Parathyroid adenoma (tissue), 2 donors: ENCODE results near the gene KCNMB1.

Experiments used
- H2AFZ ChIP-seq: fragments of 300-600 bp; sonication (generic); one replicate; pipeline ENCODE4 v1.7.0; 2017; ENCODE audit warnings: antibody characterized with exemption, mild to moderate bottlenecking
- H3K27ac ChIP-seq: fragments of 300-600 bp; sonication (generic); one replicate; pipeline ENCODE4 v1.7.0; 2017
- H3K27me3 ChIP-seq: fragments of 300-600 bp; sonication (generic); one replicate; pipeline ENCODE4 v1.7.0; 2017; ENCODE audit warnings: low read length; ENCODE audit not compliant: control insufficient read depth, insufficient read depth
- H3K36me3 ChIP-seq: fragments of 300-600 bp; sonication (generic); one replicate; pipeline ENCODE4 v1.7.0; 2017; ENCODE audit warnings: low read length; ENCODE audit not compliant: control insufficient read depth, insufficient read depth
- H3K4me1 ChIP-seq: fragments of 300-600 bp; sonication (generic); one replicate; pipeline ENCODE4 v1.7.0; 2017; ENCODE audit warnings: control low read depth
- H3K4me2 ChIP-seq: fragments of 300-600 bp; sonication (generic); one replicate; pipeline ENCODE4 v1.7.0; 2017; ENCODE audit warnings: low read length
- H3K4me3 ChIP-seq: fragments of 300-600 bp; sonication (generic); one replicate; pipeline ENCODE4 v1.7.0; 2017; ENCODE audit warnings: low read depth, low read length
- H3K79me2 ChIP-seq: fragments of 300-600 bp; sonication (generic); one replicate; pipeline ENCODE4 v1.7.0; 2017; ENCODE audit warnings: control low read depth
- H3K9ac ChIP-seq: fragments of 300-600 bp; sonication (generic); one replicate; pipeline ENCODE4 v1.7.0; 2017; ENCODE audit warnings: mild to moderate bottlenecking
- H3K9me3 ChIP-seq: fragments of 300-600 bp; sonication (generic); one replicate; pipeline ENCODE4 v1.7.0; 2017; ENCODE audit warnings: low read length; ENCODE audit not compliant: control insufficient read depth
- TF ChIP-seq, protein P1 (sequence below): fragments of 300-600 bp; sonication (generic); IDR thresholded peaks from one replicate; pipeline ENCODE4 v1.7.0; 2017; ENCODE audit warnings: antibody characterized with exemption, mild to moderate bottlenecking
- donor health status: primary hyperparathyroidism.

The KCNMB1 gene

DNA sequence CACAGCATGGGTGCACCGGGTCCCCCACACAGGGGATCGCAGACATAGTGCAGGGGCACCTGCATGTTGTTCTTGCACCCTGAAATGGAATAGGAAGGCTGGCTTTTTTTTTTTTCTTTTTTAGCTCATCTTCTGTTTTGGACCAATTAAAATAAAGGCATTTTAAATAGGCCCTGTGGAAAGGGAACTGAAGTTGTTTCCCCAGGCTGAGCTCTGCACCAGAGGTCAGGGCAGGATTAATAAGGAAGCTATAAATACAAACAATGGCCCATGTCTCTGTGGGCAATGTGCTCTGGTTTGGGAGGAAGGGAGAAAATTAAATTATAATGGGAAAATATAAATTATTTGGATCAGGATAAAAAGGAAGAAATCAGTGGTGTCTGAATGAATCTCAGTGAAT, 21.2 kb upstream of the KCNMB1 start:
- Histone ChIP-seq H3K27me3 (no peaks in the 10 kb centered on the region), H3K4me3 (no peak overlapping the region), H3K9ac (no peak overlapping the region), H3K36me3 (no peaks in the 10 kb centered on the region), H3K4me2 (no peak overlapping the region), H3K27ac (no peak overlapping the region), H3K4me1 (no peaks in the 10 kb centered on the region), H2AFZ (no peak overlapping the region), H3K9me3 (no peaks in the 10 kb centered on the region), H3K79me2 (no peaks in the 10 kb centered on the region)
- TF ChIP-seq, protein P1, sequence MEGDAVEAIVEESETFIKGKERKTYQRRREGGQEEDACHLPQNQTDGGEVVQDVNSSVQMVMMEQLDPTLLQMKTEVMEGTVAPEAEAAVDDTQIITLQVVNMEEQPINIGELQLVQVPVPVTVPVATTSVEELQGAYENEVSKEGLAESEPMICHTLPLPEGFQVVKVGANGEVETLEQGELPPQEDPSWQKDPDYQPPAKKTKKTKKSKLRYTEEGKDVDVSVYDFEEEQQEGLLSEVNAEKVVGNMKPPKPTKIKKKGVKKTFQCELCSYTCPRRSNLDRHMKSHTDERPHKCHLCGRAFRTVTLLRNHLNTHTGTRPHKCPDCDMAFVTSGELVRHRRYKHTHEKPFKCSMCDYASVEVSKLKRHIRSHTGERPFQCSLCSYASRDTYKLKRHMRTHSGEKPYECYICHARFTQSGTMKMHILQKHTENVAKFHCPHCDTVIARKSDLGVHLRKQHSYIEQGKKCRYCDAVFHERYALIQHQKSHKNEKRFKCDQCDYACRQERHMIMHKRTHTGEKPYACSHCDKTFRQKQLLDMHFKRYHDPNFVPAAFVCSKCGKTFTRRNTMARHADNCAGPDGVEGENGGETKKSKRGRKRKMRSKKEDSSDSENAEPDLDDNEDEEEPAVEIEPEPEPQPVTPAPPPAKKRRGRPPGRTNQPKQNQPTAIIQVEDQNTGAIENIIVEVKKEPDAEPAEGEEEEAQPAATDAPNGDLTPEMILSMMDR = no peak

DNA sequence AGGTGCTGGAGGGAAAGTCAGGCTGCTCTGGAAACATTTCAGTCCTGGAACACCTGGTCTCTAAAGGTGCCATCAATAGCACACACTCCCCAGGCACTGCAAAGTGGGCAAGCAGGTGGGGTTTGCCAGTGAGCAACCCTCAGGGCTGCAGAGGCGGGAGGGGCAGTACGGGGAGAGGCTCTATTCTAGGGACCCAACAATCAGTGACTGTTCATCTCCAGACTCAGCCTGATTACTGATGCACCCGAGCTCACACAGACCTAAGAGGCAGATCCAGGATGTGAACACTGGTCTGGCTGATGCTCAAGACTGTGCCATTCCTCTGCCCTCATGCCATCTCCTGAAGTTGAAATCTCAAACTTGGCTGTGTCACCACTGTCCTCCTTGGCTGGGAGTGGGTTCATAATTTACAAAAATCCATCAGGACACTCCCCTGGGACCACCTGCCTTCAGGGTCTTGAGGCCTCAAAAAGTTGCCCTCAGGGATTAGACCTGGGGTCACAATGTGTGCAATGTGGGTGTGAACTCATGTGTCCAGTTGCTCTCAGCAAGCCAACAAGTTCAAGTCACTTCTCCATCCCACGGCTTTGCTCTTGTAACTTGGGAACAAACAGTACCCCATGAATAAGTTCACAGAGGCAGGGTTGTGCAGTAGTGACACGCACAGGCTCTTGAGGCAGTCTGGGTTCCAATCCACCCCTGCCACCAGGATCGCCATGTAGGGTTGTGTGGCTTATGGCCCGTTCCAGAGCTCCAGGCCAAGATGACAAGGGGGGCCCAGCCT, 19.9 kb upstream of the KCNMB1 start:
- H3K27ac ChIP-seq = no peak overlapping the region
- H3K4me1 ChIP-seq = no peaks in the 10 kb centered on the region
- H3K4me2 ChIP-seq = no peak overlapping the region
- no peaks in the 10 kb centered on the region for H3K9me3 ChIP-seq
- H3K4me3 ChIP-seq = no peak overlapping the region
- no peak overlapping the region for H3K9ac ChIP-seq
- no peaks in the 10 kb centered on the region for H3K79me2 ChIP-seq
- TF ChIP-seq, protein P1 = no peak
- H3K27me3 ChIP-seq = no peaks in the 10 kb centered on the region
- H2AFZ ChIP-seq = no peak overlapping the region
- H3K36me3 ChIP-seq = no peaks in the 10 kb centered on the region

DNA sequence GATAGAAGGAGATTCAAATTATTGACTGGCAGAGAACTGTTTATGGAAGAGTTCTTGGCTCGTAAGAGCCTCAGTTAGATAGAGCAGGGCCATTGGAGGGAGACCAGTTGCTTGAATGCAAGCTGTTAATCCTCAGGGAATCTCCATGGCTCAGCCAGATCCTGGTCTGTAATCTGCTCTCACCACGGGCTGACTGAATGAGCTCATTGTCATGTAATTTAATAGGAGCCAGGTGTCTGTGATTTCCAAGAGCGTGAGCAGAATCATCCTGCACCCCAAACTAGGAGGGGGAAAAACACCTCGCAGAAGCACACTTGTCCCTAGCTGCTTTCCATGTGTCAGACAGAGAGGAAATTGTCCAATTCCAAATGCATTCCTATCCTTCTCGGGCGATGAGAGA, 19.1 kb upstream of the KCNMB1 start:
- H3K9ac ChIP-seq = no peak overlapping the region
- no peaks in the 10 kb centered on the region for H3K4me1 ChIP-seq
- H3K27ac ChIP-seq = no peak overlapping the region
- H2AFZ ChIP-seq = no peak overlapping the region
- H3K4me3 ChIP-seq = no peak overlapping the region
- no peak overlapping the region for H3K4me2 ChIP-seq
- TF ChIP-seq, protein P1 = no peak
- no peaks in the 10 kb centered on the region for H3K27me3 ChIP-seq
- H3K79me2 ChIP-seq = no peaks in the 10 kb centered on the region
- no peaks in the 10 kb centered on the region for H3K9me3 ChIP-seq
- H3K36me3 ChIP-seq = no peaks in the 10 kb centered on the region

DNA sequence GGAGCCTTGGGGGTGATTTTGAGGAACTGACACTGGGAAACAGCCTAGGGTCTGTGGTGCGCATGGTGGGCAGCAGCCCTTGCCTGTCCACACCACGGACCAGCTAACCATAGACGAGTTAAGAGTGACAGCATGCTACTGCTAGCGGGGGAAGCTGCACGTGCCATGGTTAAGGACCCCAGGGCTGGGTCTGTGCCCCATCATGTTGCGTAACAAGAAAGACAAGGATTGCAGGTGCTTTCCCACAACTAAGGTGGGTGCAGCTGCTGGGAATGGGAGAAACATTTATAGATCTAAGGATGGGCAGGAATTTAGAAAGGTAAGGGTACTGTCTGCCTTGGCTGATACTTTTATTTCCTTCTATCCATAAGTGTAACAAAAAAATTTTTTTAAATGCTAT, 17.9 kb upstream of the KCNMB1 start:
- TF ChIP-seq, protein P1 = no peak
- Histone ChIP-seq H3K27ac (no peak overlapping the region), H3K27me3 (no peaks in the 10 kb centered on the region), H3K4me2 (no peak overlapping the region), H3K9ac (no peak overlapping the region), H2AFZ (no peak overlapping the region), H3K4me1 (no peaks in the 10 kb centered on the region), H3K79me2 (no peaks in the 10 kb centered on the region), H3K4me3 (no peak overlapping the region), H3K36me3 (no peaks in the 10 kb centered on the region), H3K9me3 (no peaks in the 10 kb centered on the region)

DNA sequence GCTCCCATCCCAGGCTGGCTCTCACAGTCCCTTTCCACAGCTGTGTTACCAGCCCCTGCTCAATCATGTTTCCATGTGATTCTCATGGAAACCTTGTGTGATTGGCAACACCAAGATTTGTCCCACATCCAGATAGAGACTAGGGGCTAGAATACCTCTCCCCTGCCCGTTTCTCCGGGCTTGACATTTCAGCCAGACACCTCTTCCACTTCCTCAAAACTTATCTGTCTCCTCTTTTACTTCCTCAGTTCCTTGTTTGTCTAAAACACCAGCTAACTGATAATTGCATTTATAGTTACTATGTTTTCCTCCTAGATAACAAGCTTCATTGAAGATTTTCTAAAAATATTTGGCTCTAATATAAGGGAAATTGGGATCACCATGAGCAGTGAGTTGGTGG, 16.6 kb upstream of the KCNMB1 start:
- Histone ChIP-seq H3K27ac (no peak overlapping the region), H3K4me3 (no peak overlapping the region), H3K4me2 (no peak overlapping the region), H3K4me1 (no peaks in the 10 kb centered on the region), H3K36me3 (no peaks in the 10 kb centered on the region), H2AFZ (no peak overlapping the region), H3K9me3 (no peaks in the 10 kb centered on the region), H3K27me3 (no peaks in the 10 kb centered on the region), H3K79me2 (no peaks in the 10 kb centered on the region), H3K9ac (no peak overlapping the region)
- TF ChIP-seq, protein P1 = no peak
